Heart left ventricle (tissue), 16 donors: ENCODE results near the gene ERMP1. TPM values are rescaled to one million over a fixed set of nuclear protein-coding genes. Genes with fewer than 3 reads are reported as not detected.

Source experiments
- ATAC-seq, 4 donors: fragments of 200-7000 bp; cut with Tn5 transposase; one replicate each; pipeline ENCODE4 v1.9.1; 2020 to 2022; ENCODE audit warnings: moderate library complexity in 4 of 4, mild to moderate bottlenecking in 3 of 4, moderate number of reproducible peaks in 1 of 4
- DNase-seq, 5 donors: peaks; one replicate each; pipeline ENCODE4 v3.0.0-alpha.2; 2020
- H3K27ac ChIP-seq, 12 donors: fragments of 200-600 bp; sonication (generic) in 4 of 12; one replicate each; pipeline versions ENCODE4 v1.5.0 to v1.8.0; 2016 to 2022; ENCODE audit warnings: mild to moderate bottlenecking in 2 of 12
- H3K27me3 ChIP-seq, 9 donors: fragments of 200-600 bp; sonication (generic) in 2 of 9; one replicate each; pipeline versions ENCODE4 v1.5.1 to v1.8.0; 2016 to 2022; ENCODE audit warnings: mild to moderate bottlenecking in 3 of 9
- H3K36me3 ChIP-seq, 9 donors: fragments of 200-600 bp; sonication (generic) in 2 of 9; one replicate each; pipeline versions ENCODE4 v1.5.0 to v1.8.0; 2018 to 2022; ENCODE audit warnings: mild to moderate bottlenecking in 2 of 9
- H3K4me1 ChIP-seq, 12 donors: fragments of 200-600 bp; sonication (generic) in 4 of 12; one replicate each; pipeline versions ENCODE4 v1.5.0 to v1.8.0; 2016 to 2022; ENCODE audit warnings: mild to moderate bottlenecking in 3 of 12
- H3K4me3 ChIP-seq, 12 donors: fragments of 200-600 bp; sonication (generic) in 4 of 12; one replicate each; pipeline versions ENCODE4 v1.5.0 to v1.8.0; 2017 to 2022; ENCODE audit warnings: mild to moderate bottlenecking in 9 of 12, moderate library complexity in 4 of 12
- H3K9me3 ChIP-seq, 12 donors: fragments of 200-600 bp; sonication (generic) in 4 of 12; one replicate each; pipeline versions ENCODE4 v1.5.0 to v1.8.0; 2016 to 2022; ENCODE audit warnings: mild to moderate bottlenecking in 1 of 12
- POLR2A ChIP-seq, 2 donors: fragments of 450-650 bp; IDR thresholded peaks; one replicate each; pipeline ENCODE4 v1.6.1; 2017; ENCODE audit warnings: antibody characterized with exemption in 2 of 2, mild to moderate bottlenecking in 2 of 2, moderate library complexity in 2 of 2
- WGBS, 4 donors: extraction: QIAGEN DNeasy Blood & Tissue Kit in 2 of 4; methylation state at CpG; one replicate each; pipeline versions ENCODE4 v1.1.5 to v1.1.7; 2013 to 2018; 5-methylcytosine and 5-hydroxymethylcytosine counted together
- intact Hi-C, 10 donors: fragments of 100-400 bp; cut with DNase I; formaldehyde crosslinking; loops; one replicate each; pipeline versions ENCODE4 v1.11.1 to v1.14.2; 2022
- polyA plus RNA-seq, 2 donors: library from polyadenylated mRNA; stranded (reverse); fragments of 200-250 nt; gene quantifications; one replicate each; pipeline ENCODE4 v1.2.3, GENCODE V29; 2013
- total RNA-seq, 9 donors: library from RNA; depleted of rRNA in 2 of 9; stranded (reverse); fragments of >200 nt in 2 of 9; fragmentation: NEBNext Ultra II Directional in 3 of 9; extraction: Animal tissue kit (Norgen Biotek cat#: 25700) in 3 of 9; gene quantifications; one replicate each; pipeline versions ENCODE4 v1.1.0 to v1.2.4, GENCODE V29; 2016 to 2023
- TF ChIP-seq, protein P1 (sequence below), 12 donors: fragments of 200-600 bp; sonication (generic) in 4 of 12; IDR thresholded peaks; one replicate each; pipeline versions ENCODE4 v1.5.0 to v1.8.0; 2018 to 2022; ENCODE audit warnings: antibody characterized with exemption in 12 of 12, mild to moderate bottlenecking in 5 of 12
- donor health status: ischemic (EF 13 %, LVEDD 7.1; RV severe dilation, severe dysfunction).
- donor health status: healthy with polysubstance abuse.
- donor health status: DM: no; HTN: yes; CAD: no.
- donor health status: DM: no; HTN: no; CAD: no.
- donor health status: ischemic (EF 25% LVEDD 6.9; RV normal size, moderate dysfunction).
- donor health status: ischemic (EF 25% LVEDD 5.7; RV mildly dilated, moderate dysfunction).
- donor health status: healthy.
- donor health status: DM: yes; HTN: yes; CAD: no.
- donor health status: ischemic (EF 35%, LVEDD 5.7; RV mildly dilated, moderate dysfunction).
- donor health status: nonischemic (EF 11% LVEDD 7.7; RV severe dilation, severe dysfunction).
- donor health status: DM: yes; HTN: yes; CAD: no.
- donor health status: PGD.
- donor health status: ischemic (EF 29% LVEDD 5.4; RV normal size, mild dysfunction).
- donor health status: nonischemic (EF 23%, LVEDD 6.1; RV moderate dilation, normal function).

Gene ERMP1
- total and polyA plus RNA-seq, 11 donors = 5.8 to 28.7 (median 20.5) TPM

GRCh38 chr9:5854063-5854790, 21.3 kb upstream of the ERMP1 start:
- H3K27me3 ChIP-seq = no peaks in the 10 kb centered on the region
- 92 to 95% (median 93%) methylated on average over 4 of the region's 4 CpGs for WGBS, 4 donors
- ATAC-seq (no peak), DNase-seq (no peak)
- intact Hi-C loops = no loop called here
- H3K27ac ChIP-seq = no peak overlapping the region
- no peak overlapping the region for H3K4me3 ChIP-seq
- H3K9me3 ChIP-seq = no peaks in the 10 kb centered on the region
- TF ChIP-seq, protein P1, sequence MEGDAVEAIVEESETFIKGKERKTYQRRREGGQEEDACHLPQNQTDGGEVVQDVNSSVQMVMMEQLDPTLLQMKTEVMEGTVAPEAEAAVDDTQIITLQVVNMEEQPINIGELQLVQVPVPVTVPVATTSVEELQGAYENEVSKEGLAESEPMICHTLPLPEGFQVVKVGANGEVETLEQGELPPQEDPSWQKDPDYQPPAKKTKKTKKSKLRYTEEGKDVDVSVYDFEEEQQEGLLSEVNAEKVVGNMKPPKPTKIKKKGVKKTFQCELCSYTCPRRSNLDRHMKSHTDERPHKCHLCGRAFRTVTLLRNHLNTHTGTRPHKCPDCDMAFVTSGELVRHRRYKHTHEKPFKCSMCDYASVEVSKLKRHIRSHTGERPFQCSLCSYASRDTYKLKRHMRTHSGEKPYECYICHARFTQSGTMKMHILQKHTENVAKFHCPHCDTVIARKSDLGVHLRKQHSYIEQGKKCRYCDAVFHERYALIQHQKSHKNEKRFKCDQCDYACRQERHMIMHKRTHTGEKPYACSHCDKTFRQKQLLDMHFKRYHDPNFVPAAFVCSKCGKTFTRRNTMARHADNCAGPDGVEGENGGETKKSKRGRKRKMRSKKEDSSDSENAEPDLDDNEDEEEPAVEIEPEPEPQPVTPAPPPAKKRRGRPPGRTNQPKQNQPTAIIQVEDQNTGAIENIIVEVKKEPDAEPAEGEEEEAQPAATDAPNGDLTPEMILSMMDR (IDR thresholded peaks at IDR 0.05) = no peak
- no peak for TF ChIP-seq POLR2A (IDR thresholded peaks at IDR 0.05)
- H3K4me1 ChIP-seq = peaks cover 0 to 17% (median 0%) of the 10 kb centered on the region in 12 donors
- no peaks in the 10 kb centered on the region for H3K36me3 ChIP-seq

DNA sequence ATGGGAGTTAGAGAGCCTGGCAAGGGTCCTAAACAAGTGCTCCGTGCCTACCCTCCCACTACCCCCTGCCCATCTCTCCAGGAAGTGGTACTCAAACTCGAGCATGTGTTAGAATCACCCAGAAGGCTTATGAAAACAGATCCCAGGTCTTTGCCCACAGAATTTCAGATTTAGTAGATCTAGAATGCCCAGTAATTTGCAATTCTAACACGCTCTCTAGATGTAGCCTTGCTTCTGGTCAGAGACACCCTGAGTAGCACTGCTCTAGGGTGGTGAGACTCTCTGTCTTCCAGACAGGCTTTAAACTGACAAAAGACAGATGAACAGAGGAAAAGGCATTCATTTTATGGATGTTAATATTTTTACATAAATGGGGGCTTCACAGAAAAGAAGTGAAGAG, 20.7 kb upstream of the ERMP1 start:
- no peak overlapping the region for H3K27ac ChIP-seq
- no peaks in the 10 kb centered on the region for H3K9me3 ChIP-seq
- H3K4me1 ChIP-seq = peaks cover 0 to 17% (median 0%) of the 10 kb centered on the region in 12 donors
- ATAC-seq = no peak
- no peak overlapping the region for H3K4me3 ChIP-seq
- no peak for DNase-seq
- 71 to 79% (median 73%) methylated on average over 3 of the region's 3 CpGs for WGBS, 4 donors
- TF ChIP-seq, protein P1 (IDR thresholded peaks at IDR 0.05) = no peak
- TF ChIP-seq POLR2A (IDR thresholded peaks at IDR 0.05) = no peak
- no peaks in the 10 kb centered on the region for H3K27me3 ChIP-seq
- H3K36me3 ChIP-seq = no peaks in the 10 kb centered on the region
- intact Hi-C loops = no loop called here

DNA sequence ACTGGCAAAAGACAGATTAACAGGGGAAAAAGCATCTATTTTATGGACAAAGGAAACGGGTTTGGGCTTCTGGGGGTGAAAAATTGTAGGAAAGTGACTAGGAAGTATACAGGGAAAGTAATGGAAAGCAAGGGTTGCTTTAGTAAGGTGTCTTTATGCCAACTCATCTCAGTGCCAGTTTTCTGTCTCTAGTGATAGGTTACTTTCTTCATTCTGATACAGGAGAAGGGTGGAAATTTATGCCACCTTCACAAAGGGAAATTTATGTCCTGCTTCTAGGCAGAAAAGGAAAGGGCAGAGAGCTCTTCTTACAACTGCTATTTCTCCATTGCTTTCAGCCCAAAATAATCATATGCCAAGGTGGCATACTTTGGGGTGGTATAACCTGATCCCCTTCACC, 20.1 kb upstream of the ERMP1 start:
- no peak for TF ChIP-seq POLR2A (IDR thresholded peaks at IDR 0.05)
- TF ChIP-seq, protein P1 (IDR thresholded peaks at IDR 0.05) = no peak
- no peaks in the 10 kb centered on the region for H3K36me3 ChIP-seq
- H3K27ac ChIP-seq = no peak overlapping the region
- intact Hi-C loops = no loop called here
- 70 to 88% (median 83%) methylated on average over 1 of the region's 1 CpG for WGBS, 4 donors
- H3K27me3 ChIP-seq = no peaks in the 10 kb centered on the region
- H3K4me1 ChIP-seq = peaks cover 0 to 17% (median 0%) of the 10 kb centered on the region in 12 donors
- DNase-seq = no peak
- no peak overlapping the region for H3K4me3 ChIP-seq
- ATAC-seq = no peak
- no peaks in the 10 kb centered on the region for H3K9me3 ChIP-seq

DNA sequence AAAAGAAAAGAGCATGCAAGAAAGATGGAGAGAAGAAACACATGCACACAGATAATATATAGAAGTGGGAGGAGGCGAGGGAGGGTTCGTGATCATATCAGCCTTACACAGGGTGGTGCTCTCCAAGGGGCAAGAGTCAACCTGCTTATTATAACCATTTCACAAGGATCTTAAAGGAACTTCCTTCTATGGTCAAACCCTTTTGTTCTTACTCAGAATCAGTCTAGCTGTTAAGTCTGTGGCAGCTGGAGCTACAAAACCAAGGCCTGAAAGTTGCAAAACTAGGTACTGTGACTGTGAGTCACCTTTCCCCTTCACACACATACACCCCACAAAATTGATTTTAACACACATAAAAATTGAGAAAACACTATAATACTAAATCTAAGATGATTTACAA, 18.5 kb upstream of the ERMP1 start:
- TF ChIP-seq POLR2A (IDR thresholded peaks at IDR 0.05) = no peak
- TF ChIP-seq, protein P1 (IDR thresholded peaks at IDR 0.05) = no peak

More for the DNA sequence above, 18.5 kb upstream of the ERMP1 start:
- Histone ChIP-seq H3K4me1 (peaks cover 0 to 17% (median 0%) of the 10 kb centered on the region in 12 donors), H3K9me3 (no peaks in the 10 kb centered on the region), H3K4me3 (no peak overlapping the region), H3K27ac (peak overlapping the region in 1 of 12 donors; percentile 6), H3K27me3 (no peaks in the 10 kb centered on the region), H3K36me3 (no peaks in the 10 kb centered on the region)
- 79 to 88% (median 84%) methylated on average over 2 of the region's 2 CpGs for WGBS, 4 donors
- intact Hi-C loops = no loop called here
- DNase-seq = no peak
- no peak for ATAC-seq
